ENCODE data around the gene CEP68.

GRCh38 chr2:65070172-65070830 lies 14.1 kb downstream of the CEP68 start:
- TF ChIP-seq POLR2A (IDR thresholded peaks at IDR 0.05) (no peak), CTCF (IDR thresholded peaks at IDR 0.05) (no peak)
